NCI-H2171 treated with DMSO at 0.1 percent for 48 hours (cell line): ENCODE data around the gene THSD4.
A peak's percentile ranks its signal among the peaks of the same experiment; 100 is the strongest.

Source experiments
- DNase-seq: peaks from one replicate; lab custom pipeline; 2025; lab: John Stamatoyannopoulos, UW

THSD4 gene

DNA sequence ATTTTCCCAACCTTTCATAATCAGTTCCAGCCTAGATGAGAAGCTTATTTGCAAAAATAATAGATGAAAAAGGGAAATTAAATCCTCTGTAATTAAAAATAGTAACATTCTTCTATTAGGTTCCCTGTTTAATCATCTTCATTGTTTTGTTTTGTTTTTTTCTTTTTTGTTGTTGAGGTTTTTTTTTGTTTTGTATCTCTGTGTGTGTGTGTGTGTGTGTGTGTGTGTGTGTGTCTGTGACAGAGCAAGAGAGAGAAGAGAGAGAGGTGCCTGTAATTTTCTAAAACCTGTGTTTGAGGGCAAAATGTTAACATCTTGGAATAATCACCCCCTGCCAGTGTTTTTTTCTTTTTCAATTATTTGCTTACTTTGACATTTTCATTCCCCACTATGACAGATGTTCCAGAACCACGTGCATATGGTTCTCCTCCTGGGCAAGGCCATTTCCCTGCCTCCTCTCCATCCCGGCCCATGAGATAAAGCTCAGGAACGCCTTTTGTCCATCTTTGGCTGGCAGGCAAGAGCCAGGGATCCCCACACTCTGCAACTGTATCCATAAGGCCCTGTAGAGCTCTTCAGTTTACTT lies 573.3 kb downstream of the THSD4 start:
- peak; percentile 48 for DNase-seq

DNA sequence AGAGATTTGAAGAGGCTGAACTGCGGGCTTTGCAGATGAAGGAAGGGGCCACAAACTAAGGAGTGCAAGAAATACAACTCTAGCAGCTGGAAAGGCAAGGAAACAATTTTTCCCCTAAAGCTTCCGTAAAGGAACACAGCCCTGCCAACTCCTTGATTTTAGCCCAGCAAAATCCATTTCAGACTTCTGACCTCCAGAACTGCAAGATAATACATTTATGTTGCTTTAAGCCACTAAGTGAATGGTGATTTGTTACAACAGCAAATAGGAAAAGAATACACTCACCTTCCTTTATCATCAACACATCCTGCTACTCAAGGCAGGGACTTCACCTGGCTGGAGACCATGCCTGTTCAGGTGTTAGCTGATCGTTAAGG lies 575.8 kb downstream of the THSD4 start:
- DNase-seq, result no peak

DNA sequence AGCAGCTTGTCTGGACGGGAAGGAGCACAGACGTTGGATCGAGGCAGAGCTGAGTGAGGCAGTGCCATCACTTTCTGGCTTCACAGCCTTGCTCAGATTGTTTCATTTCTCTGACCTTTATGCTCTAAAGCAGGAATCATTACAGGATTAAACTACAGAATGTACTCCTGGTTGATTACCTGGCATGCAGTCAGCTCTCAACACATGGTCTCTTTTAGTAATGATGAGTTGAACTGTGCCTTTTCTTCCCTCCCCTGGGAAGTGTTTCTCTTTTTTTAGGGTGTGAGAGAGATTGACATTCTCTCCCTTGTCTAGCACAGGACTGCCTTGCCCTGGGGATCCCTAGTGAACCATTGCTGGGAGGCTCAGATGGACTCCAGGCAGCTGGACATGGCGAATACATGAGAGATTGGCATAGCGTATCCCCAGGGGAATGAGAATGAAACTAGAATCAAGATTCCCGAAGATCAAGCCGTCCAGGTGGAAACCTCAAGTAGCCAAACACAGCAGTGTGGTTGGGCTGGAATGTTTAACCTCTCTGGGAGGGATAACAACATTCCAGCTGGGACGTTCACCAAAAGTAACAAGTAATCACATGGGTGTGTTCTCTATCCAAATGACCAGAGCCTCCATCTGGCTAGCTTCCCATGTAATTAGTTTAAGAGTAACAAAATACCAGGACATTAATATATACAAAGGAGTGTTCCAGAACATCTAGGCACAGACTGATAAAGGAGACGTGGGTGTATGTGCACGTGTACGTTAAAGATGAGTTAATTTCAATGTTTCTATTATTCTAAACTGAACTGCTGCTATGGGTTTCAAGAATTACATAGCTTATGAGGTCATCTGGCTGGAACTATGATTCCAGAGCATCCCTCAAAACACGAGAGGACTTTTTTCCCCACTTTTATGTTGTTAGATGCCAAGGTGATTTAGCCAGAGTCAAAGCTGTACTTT lies 576.5 kb downstream of the THSD4 start:
- DNase-seq, result peak; percentile 72

DNA sequence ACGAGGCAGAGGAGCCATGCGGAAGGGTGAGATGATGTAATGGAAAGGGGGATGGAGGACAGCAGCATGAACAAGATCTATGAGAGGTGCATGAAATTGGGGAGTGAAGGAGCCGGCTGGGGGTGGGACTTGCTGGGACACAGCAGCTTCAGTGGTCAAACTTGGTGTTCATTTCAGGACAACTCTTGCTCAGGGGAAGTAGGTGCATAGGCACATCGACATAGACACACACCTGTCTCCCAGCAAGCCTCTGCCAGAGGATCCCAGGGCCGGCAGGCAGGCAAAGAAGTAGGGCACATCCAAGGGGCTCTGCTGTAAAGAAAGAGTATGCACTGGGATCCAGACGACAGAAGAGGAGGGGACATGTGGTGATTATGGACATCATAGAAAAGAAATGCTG lies 582.0 kb downstream of the THSD4 start:
- no peak for DNase-seq

DNA sequence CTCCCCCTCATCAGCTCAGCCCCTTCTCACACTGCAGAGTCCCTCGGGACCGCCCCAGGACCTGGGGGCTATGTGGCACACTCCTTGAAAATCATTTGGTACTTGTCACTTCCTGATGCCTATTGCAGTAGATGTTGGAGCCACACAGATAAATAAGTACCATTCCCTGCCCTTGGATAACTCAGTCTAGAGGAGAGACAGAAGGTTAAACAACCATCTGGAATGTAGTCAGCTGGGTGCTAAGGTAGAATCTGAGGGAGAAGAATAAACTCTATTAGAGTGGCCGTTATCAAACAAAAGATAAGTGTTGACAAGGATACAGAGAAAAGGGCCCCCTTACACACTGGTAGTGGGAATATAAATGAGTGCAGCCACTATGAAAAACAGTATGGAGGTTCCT lies 582.8 kb downstream of the THSD4 start:
- DNase-seq, result no peak

DNA sequence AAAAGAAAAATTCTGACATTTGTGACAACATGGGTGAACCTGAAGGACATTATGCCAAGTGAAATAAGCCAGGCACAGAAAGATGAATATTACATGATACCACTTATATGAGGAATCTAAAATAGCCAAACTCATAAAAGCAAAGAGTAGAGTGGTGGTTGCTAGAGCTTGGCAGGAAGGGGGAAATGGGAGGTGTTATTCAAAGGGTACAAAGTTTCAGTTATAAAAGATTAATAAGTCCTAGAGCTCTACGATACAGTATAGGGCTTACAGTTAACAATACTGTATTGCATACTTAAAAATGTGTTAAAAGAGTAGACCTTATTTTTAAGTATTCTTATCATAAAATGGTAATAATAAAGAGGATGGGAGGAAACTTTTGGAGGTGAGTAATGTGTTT lies 583.5 kb downstream of the THSD4 start:
- DNase-seq, result no peak

DNA sequence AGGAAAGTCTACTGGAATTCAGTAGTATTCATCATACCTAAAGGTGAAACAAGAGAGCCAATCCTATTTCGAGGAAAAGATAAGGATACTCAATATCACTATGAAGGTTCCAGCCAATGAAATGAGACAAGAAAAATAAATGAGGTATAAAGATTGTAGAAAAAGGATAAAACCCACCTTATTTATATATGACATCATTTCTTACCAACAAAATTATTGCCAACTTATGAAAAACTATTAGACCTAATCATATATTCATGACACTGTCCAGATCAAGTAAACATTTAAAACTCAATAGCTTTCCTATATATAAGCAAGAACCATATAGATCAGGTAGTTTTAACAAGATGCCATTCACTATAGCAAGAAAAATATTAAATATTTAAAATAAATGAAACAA lies 584.7 kb downstream of the THSD4 start:
- no peak for DNase-seq

DNA sequence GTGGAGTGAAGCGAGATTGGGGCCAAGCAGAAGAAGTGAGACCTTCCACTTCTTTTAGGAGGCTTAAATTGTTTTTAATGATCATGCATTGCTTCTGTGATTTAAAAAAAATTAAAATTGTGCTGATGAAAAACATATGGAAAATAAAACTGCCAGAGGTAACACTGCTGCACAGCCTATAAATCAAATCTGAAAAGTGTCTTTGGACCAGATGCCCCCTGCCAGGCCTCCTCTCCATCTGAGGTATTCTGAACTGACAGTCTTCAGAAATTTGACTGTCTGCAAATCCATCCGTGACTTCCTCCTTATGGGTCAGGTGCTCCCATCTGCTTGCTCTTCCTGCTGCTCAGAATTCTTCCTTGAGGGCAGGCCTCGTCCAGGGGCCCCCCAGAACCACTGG lies 586.5 kb downstream of the THSD4 start:
- peak; percentile 32 for DNase-seq

DNA sequence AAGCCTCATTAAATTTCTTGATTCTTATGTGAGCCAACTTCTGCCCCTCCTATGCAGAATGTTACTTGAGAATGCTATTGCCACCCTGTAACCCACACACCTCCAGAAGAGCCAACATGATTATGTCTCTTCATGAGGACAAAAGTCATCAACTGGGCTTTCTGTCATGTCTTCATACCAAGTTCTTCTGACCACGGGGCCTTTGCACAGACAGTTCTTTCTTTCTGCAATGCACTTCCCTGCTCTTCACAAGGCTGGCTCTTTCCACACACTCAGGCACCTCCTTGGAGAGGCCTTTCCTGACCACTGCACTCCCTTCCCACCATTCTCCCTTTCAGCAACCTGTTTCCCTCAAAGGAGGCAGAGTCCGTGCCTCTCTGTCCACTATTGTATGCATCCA lies 587.2 kb downstream of the THSD4 start:
- no peak for DNase-seq

DNA sequence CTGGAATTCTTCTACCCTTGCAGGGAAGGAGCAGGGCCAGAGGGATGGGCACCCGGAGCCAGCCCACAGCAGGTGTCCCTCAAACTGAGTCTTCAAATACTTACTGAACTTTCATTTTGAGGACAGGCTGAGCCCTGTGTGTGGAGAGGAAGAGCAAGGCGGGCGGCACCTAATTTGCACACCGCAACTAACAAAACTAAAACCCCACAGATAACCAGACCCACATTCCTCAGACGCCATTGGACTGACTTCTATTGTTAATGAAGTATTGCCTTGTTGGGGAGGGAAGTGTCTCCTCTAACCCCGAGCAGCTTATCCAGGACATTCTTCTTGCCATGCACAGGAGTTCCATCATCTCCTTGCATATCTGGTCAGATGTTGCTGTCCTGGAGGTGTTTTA lies 589.9 kb downstream of the THSD4 start:
- DNase-seq, result no peak

DNA sequence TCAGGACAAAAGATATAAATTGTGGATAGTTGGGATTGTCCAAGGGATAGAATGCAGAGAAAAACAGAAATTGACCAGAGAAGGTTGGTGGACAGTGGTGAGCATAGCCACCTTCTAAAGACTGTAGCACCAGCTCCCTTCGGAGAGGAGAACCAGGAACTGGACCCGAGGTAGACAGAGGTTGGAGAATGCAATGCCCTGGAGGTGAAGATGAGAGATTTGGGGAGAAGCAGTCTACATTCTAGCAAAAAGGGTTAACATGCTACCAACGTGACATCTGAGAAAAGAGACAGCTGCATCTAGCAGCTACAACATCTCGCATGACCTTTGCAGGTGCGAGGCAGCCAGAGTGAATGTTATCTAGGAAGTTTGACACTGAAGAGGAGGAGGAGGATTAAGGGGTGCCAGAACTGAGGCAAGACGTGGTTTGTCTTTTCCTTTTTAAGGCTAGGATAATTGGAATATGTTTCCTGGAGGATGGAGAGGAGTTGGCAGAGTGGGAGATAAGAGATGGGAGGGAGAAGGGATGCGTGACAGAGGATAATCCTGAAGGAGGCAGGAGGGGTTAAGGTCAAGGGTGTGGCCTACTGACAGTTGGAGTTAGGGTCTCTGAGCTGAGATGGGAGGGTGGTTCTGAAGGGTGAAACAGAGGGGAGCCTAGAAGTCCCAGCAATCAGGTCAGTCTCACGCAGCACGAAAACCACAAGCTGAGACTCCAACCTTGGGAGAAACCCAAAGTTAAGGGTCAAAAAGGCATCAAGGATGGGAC lies 591.4 kb downstream of the THSD4 start:
- DNase-seq, result no peak

DNA sequence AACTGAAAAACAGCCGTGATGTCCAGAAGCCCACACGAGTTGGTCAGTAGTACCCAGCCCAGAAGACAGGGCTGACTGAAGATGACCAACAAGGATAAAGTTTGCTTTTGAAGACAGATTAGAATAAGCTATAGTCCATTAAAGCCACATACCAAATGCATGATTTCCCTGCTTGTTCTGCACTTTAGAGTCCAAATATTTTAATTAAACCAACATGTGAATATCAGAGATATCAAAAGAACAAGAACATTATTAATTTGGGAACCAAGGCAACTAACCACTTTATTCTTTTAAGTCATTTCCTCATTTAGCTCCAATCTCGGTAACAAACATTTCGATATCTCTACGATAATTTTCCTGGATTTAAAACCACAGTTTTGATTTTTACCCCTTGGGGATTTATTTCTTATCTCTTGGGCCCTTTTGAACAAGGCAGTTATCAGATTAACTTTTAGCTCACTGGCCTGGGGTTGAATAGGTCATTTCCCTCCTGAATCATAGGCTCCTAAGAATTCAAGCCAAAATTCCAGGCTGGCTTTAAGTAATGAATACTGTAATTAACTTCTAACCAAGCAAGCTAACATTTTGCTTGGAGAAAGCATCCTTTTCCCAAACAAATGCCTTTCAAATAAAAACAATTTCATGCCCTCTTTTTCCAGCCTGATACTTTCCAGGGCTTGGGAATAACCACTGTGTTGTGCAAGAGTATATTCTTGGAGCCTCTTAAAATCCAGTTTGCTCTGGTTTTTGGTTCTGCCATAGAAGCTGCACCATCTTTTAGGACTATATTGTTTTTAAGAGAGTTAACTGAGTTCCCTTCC lies 592.2 kb downstream of the THSD4 start:
- DNase-seq, result no peak

DNA sequence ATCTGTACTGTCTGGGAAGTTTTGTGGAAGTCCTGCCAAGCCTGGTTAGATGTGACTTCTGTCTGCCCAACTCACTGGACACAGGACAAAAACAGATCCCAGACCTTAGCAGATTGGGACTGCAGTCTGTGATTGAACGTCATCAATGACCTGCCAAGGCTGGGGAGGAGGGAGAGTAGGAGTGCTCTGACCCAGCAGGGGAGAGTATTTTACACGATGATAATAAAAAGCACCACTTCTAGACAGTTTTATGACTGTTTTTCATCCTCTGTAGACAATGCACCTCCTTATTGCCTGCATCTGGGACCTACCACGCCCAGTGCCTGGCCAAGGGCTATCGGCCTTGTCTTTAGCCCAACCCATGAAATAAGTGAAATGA lies 592.8 kb downstream of the THSD4 start:
- no peak for DNase-seq

DNA sequence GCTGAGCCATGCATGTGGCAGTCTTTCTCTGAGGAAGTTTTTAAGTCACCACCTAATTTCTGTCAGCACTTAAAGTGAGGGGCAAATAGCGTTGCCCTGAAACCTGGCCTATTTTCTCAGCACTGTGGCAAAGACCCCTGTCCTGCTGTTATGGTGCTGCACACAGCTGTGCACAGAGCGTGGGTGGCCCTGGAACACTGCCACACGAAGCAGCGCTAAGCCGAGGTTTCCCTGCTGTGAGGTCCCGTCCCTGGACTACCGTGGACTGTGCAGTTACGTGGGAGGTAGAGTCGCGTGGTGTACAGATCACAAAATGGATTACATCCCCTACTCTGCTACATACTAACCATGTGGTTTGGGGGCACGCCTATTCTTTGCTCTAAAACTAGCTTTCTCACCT lies 593.5 kb downstream of the THSD4 start:
- no peak for DNase-seq

DNA sequence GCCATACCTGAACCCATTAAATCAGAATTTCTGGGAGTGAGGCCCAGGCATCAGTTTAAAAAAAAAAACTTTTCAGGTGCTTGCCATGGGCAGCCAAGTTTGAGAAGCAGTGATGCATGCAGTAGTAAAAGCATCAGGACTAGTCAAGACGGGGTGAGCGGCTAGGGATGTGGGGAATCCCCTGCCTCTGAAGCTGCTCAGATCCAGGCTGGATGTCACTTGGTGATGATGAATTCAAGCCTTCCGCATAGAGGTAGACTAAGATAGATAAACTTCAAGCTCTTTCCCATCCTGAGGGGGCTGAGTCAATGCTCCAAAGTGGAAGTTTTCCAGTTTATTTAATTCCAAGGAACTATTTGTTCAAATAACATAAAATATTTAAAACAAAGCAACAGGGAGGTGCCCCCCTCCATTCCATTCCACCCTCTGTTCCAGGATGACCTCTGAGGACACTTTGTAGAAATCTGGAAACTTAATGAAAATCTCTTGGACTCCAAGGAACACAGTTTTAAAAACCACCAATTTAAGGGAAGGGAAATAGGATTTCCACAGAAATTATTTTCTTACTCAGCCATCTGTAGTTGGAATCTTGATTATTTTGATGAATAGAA lies 594.6 kb downstream of the THSD4 start:
- DNase-seq, result no peak

DNA sequence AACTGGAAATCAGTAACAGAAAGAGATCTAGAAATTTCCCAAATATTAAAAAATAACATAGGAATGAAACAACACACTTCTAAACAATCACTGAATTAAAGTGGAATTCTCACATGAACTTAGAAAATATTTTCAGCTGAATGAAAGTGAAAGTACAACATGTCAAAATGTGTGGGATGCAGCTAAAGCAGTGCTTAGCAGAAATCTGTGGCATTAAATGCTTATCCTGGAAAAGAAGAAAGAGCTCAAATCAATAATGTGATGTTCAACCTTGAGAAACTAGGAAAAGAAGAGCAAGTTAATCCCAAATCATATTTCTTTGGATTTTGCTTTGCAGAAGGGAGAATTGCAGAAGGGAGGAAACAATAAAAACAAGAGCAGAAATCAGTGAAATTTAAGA lies 596.9 kb downstream of the THSD4 start:
- DNase-seq, result no peak

DNA sequence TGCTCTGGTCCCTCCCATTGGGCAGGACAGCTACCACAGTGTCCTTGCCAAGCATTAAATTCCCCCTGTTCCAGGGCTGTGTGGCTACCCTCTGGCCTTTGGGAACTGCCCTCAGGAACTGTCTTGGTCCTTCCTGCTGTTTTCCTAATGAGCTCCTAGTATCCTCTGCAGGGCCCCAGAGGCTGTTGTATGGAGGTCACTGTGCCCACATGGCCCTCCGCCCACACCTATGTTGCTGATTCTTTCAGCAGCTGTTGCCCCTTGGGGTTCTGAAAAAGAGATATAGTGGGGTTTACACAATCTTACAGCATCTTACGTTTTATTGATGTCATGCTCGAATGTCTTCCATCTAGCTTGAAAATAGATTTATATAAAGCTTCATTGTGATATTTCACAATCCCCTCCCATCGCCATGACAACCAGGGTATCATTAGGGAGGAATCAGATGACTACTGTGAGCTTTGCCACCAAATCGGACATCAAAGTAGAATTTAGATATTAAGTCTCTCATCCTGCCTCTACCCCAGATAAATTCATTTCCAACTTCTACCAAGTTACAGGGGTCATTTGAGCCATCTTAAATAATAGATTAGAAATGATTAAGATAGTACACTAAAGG lies 598.0 kb downstream of the THSD4 start:
- DNase-seq, result no peak

DNA sequence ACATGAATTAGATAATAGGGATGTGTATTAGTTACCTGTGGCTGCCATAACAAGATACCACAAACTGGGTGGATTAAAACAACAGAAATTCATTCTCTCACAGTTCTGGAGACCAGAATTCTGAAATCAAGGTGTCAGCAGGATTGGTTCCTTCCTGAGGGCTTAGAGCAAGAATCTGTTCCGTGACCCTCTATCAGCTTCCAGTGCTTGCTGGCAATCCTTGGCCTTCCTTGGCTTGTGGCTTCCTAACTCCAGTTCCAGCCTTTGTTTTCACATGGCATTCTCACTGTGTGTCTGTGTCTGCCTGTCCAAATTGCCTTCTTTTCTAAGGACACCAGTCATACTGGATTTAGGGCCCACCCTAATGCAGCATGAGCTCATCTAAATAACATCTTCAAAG lies 600.6 kb downstream of the THSD4 start:
- DNase-seq, result no peak

DNA sequence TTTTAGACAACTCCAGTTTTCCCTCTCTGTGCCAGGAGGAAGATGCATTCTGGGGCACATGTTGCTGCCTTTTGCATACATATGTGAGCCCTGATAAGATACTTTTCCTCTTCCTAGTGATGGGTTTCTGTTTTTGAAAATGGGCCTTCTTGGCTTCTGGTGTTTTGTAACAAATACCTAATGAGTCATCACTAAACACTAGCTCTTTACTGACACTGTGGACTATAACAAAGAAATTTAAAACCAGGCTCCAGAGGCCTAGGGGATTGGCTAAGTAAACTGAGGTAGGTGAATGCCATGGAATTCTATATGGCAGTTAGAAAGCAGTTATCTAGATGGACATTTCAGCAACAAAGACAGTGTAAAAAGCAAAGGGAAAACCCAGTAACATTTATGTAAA lies 601.7 kb downstream of the THSD4 start:
- no peak for DNase-seq

DNA sequence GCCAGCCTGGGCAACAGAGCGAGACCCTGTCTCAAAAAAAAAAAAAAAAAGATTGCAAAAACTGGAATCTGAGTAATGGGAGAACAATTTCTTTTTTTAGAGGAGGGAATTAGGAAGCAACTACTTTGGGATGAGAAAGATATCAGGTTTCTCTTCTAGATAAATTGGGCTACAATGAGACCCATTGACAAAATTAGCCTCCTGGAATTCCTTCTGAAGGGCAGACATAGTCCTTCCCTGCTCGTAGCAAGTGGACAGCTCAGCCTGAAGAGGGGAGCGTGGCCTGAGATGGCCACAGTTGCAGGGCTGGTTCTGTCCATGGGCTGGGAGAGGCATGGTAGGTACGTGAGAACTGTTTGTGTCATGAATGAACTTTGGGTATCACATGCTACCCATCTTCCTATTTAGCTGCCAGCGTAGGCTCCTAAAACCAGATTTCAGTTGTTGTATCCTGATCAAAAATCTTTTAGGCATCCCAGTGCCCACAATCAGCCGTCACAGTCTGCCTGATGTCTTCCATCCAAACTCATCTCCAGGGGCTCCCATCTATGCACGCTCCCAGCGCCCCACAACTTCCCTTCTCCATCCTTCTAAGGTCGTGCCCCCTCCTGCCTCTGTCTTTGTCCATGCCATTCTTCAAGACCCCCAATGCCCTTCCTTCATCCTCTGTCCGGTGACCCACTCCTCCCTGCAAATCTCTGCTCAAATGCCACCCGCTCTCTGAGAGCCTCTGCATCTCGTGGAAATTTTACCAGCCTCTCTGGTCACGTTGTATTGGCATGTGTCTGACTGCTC lies 603.0 kb downstream of the THSD4 start:
- DNase-seq, result no peak
